ENCODE results near the gene SLC23A2. TPM values are rescaled to one million over a fixed set of nuclear protein-coding genes. Genes with fewer than 3 reads are reported as not detected.

Gene SLC23A2
- total RNA-seq, 1 experiment from 2014 or later, result 22.3 TPM

DNA sequence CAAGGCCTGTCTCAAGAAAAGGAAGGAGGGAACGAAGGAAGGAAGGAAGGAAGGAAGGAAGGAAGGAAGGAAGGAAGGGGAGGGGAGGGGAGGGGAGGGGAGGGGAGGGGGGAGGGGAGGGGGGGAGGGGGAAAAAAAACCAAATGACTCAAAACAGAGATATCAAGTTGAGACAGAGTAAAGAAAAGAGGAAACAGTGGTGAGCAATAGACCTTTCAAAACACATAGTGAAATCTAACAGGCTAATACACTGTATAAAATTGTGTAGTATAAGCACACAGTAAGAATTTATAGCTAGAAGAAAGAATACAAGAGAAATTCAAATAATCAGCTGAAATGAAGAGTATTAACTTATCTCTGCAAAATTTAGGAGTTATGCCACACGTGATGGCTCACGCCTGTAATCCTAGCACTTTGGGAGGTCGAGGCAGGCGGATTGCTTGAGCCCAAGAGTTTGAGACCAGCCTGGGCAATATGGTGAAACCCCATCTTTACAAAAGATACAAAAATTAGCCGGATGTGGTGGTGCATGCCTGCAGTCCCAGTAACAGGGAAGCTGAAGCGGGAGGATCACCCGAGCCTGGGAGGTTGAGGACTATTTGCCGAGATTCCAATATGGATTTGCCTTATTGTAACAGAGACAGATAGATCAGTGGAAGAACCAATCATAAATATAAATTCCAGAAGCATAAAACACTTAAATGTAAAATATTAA, 156.4 kb downstream of the SLC23A2 start:
- no peak for DNase-seq
- Histone ChIP-seq H3K36me3 (ENCODE audit: low read depth) (no peaks in the 10 kb centered on the region), H3K4me3 (no peak overlapping the region), H3K27ac (no peak overlapping the region), H3K9me2 (ENCODE audit: insufficient read depth) (no peaks in the 10 kb centered on the region), H3K4me1 (replicated peaks; ENCODE audit: insufficient read depth) (no peaks in the 10 kb centered on the region), H2AFZ (no peak overlapping the region), H3K27me3 (ENCODE audit: insufficient read depth, low read depth) (no peaks in the 10 kb centered on the region), H3K79me2 (ENCODE audit: low read depth) (no peaks in the 10 kb centered on the region), H3F3A (ENCODE audit: insufficient read depth, low read depth) (peaks cover 13% of the 10 kb centered on the region; the same call in 1 of the 2 replicates), H3K9me3 (ENCODE audit: insufficient read depth, low read depth) (no peaks in the 10 kb centered on the region), H4K20me1 (ENCODE audit: insufficient read depth) (no peaks in the 10 kb centered on the region), H3K4me2 (no peak overlapping the region)
- CTCF ChIA-PET, result no interaction called here
- intact Hi-C loops (cut with micrococcal nuclease; ENCODE audit: unreplicated experiment), result no loop called here
- no TSS peak for BruUV-seq (replicated peaks)
- POLR2A ChIA-PET (ENCODE audit: unreplicated experiment), result no interaction called here
- no peak for TF ChIP-seq EZH2 (IDR thresholded peaks at IDR 0.05; ENCODE audit: low read depth)
- TF ChIP-seq, protein P1, sequence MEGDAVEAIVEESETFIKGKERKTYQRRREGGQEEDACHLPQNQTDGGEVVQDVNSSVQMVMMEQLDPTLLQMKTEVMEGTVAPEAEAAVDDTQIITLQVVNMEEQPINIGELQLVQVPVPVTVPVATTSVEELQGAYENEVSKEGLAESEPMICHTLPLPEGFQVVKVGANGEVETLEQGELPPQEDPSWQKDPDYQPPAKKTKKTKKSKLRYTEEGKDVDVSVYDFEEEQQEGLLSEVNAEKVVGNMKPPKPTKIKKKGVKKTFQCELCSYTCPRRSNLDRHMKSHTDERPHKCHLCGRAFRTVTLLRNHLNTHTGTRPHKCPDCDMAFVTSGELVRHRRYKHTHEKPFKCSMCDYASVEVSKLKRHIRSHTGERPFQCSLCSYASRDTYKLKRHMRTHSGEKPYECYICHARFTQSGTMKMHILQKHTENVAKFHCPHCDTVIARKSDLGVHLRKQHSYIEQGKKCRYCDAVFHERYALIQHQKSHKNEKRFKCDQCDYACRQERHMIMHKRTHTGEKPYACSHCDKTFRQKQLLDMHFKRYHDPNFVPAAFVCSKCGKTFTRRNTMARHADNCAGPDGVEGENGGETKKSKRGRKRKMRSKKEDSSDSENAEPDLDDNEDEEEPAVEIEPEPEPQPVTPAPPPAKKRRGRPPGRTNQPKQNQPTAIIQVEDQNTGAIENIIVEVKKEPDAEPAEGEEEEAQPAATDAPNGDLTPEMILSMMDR (conservative IDR thresholded peaks at IDR 0.05), result no peak

DNA sequence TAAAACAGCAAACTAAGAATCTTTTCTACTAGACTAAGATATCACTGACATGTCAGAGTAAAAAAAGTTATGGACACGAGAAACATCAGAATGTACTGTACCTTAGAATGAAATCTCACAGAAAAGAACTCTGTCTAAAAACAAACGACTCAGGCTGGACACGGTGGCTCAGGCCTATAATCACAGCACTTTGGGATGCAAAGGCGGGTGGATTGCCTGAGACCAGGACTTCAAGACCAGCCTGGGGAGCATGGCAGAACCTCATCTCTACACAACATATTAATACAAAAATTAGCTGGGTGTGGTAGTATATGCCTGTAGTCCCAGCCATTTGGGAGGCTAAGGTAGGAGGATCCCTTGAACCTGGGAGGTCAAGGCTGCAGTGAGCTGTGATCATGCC, 157.0 kb downstream of the SLC23A2 start:
- DNase-seq, result no peak
- TF ChIP-seq, protein P1 (conservative IDR thresholded peaks at IDR 0.05), result no peak
- no peak for TF ChIP-seq EZH2 (IDR thresholded peaks at IDR 0.05; ENCODE audit: low read depth)
- Histone ChIP-seq H3K27ac (no peak overlapping the region), H3K4me3 (no peak overlapping the region), H3K27me3 (ENCODE audit: insufficient read depth, low read depth) (no peaks in the 10 kb centered on the region), H3K36me3 (ENCODE audit: low read depth) (no peaks in the 10 kb centered on the region), H3K4me2 (no peak overlapping the region), H3K9me3 (ENCODE audit: insufficient read depth, low read depth) (no peaks in the 10 kb centered on the region), H4K20me1 (ENCODE audit: insufficient read depth) (no peaks in the 10 kb centered on the region), H2AFZ (no peak overlapping the region), H3K4me1 (replicated peaks; ENCODE audit: insufficient read depth) (no peaks in the 10 kb centered on the region), H3K79me2 (ENCODE audit: low read depth) (no peaks in the 10 kb centered on the region), H3F3A (ENCODE audit: insufficient read depth, low read depth) (peaks cover 13% of the 10 kb centered on the region; the same call in 1 of the 2 replicates), H3K9me2 (ENCODE audit: insufficient read depth) (no peaks in the 10 kb centered on the region)
- CTCF ChIA-PET, result no interaction called here
- POLR2A ChIA-PET (ENCODE audit: unreplicated experiment), result no interaction called here
- intact Hi-C loops (cut with micrococcal nuclease; ENCODE audit: unreplicated experiment), result no loop called here
- BruUV-seq (replicated peaks), result no TSS peak

DNA sequence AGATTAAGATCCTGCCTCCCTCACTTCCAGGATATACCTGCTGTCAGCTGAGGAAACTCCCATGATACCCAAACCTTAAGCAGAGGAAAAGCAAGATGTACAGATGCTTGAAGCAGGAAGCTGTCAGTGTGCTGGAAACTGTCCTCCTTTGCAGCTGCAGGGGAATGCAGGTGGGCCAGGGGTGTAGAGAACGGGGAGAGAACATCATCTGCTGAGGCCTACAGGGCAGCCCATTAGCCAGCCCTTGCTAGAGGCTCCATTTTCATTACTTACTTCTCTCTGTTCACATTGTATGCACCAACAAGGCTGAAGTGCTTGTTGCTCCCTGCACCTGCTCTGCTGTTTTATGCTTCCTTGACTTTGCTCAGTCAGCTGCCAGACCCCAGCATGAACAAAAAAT, 160.5 kb downstream of the SLC23A2 start:
- Histone ChIP-seq H3K4me3 (no peak overlapping the region), H4K20me1 (ENCODE audit: insufficient read depth) (no peaks in the 10 kb centered on the region), H3F3A (ENCODE audit: insufficient read depth, low read depth) (peaks cover 13% of the 10 kb centered on the region; the same call in 1 of the 2 replicates), H3K79me2 (ENCODE audit: low read depth) (no peaks in the 10 kb centered on the region), H3K4me2 (no peak overlapping the region), H3K27me3 (ENCODE audit: insufficient read depth, low read depth) (peaks cover 4% of the 10 kb centered on the region; the same call in 1 of the 2 replicates), H3K4me1 (replicated peaks; ENCODE audit: insufficient read depth) (no peaks in the 10 kb centered on the region), H3K27ac (no peak overlapping the region), H3K36me3 (ENCODE audit: low read depth) (no peaks in the 10 kb centered on the region), H3K9me2 (ENCODE audit: insufficient read depth) (no peaks in the 10 kb centered on the region), H3K9me3 (ENCODE audit: insufficient read depth, low read depth) (no peaks in the 10 kb centered on the region), H2AFZ (no peak overlapping the region)
- POLR2A ChIA-PET (ENCODE audit: unreplicated experiment), result interaction anchor here (0.6 kb wide), 1 partner anchor 1644 kb away, joined by 11 read pairs; no protein-coding TSS in a partner anchor
- TF ChIP-seq, protein P1 (conservative IDR thresholded peaks at IDR 0.05), result no peak
- no peak for TF ChIP-seq EZH2 (IDR thresholded peaks at IDR 0.05; ENCODE audit: low read depth)
- BruUV-seq (replicated peaks), result no TSS peak
- DNase-seq, result no peak
- CTCF ChIA-PET, result no interaction called here
- intact Hi-C loops (cut with micrococcal nuclease; ENCODE audit: unreplicated experiment), result no loop called here

All from PC-9 (cell line).